ENCODE data around the gene HLF.

GRCh38 chr17:55350825-55351205, 86.1 kb downstream of the HLF start:
- TF ChIP-seq CTCF (IDR thresholded peaks at IDR 0.05; ENCODE audit: insufficient read depth, low read length) (no peak), SPI1 (IDR thresholded peaks at IDR 0.05; ENCODE audit: borderline replicate concordance, low read depth) (no peak)
